NCI-H146 treated with DMSO at 0.1 percent for 48 hours (cell line): ENCODE results near the gene OR2A5.
"Not testable (repeated sequence)": the region's sequence is repeated elsewhere in the genome, so short reads cannot be mapped to it uniquely, and the experiment has no call there.

Experiments
- DNase-seq: peaks from one replicate; lab custom pipeline; 2025; ENCODE audit not compliant: unreplicated experiment; lab: John Stamatoyannopoulos, UW

OR2A5 gene, protein sequence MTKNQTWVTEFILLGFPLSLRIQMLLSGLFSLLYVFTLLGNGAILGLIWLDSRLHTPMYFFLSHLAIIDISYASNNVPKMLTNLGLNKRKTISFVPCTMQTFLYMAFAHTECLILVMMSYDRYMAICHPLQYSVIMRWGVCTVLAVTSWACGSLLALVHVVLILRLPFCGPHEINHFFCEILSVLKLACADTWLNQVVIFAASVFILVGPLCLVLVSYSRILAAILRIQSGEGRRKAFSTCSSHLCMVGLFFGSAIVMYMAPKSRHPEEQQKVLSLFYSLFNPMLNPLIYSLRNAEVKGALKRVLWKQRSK

DNA sequence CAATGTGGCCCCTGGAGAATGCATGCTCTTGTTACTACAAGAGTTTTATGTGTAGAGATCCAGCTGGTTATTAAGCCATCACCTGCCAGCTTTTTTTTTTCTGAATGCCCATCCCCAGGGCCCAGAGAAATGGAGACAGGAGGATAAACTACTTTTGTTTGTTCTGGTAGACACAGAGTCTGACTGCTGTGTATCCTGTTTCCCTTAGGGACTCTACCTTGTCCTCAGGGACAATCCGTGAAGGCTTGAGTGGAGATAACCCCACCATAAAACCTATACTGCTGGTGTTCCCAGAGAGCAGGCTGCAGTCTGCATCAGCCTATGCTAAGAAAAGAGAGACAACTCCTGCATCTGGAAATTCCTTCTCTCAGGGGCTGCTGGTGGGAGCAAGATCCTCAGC, at the start of gene OR2A5:
OR2A5 (plus strand) TSS at position 301 of the 400 bp plus-strand sequence. CDS start 1,454 bp downstream, outside the sequence.
- DNase-seq = no peak

DNA sequence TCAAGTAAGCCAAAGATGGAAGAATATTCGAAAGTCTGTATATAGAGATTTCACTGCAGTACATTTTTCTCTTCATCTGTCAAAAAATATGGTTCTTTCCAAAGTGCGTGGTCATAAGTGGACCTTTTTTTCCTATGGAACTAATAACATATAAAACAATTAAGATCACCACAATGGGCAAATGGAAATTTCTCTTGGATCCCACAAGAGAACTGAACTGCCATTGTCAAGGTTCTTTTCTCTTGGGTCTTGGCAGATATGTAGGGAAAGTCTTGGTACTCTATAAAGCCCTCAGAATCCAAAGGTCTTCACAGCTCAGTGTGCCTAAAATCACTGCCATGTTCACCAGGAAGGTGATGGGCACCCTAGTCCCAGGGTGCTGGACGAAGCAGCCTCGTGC, 48.7 kb upstream of the OR2A5 start, which contains the start of gene OR6B1:
OR6B1 (plus strand) TSS at position 301 of the 400 bp plus-strand sequence. CDS start 3,677 bp downstream, outside the sequence.
- DNase-seq = no peak

DNA sequence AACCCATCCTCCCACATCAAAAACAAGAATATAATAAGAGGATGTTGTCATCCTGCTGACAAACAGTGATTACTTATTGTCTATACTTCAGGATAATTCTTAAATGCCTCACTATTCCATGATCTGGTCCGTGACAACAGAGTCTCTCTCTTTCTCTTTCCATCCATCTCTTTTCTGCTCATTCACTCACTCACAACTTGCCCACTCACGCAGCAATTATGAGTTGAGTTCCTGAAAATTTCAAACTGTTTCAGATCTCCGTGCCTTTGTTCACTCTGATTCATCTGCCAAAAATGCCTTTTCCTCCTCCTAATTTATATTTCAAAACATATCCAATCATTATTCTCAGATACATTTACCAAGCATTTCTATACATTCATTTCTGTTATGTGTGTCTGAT, 47.2 kb upstream of the OR2A5 start:
- DNase-seq = no peak

DNA sequence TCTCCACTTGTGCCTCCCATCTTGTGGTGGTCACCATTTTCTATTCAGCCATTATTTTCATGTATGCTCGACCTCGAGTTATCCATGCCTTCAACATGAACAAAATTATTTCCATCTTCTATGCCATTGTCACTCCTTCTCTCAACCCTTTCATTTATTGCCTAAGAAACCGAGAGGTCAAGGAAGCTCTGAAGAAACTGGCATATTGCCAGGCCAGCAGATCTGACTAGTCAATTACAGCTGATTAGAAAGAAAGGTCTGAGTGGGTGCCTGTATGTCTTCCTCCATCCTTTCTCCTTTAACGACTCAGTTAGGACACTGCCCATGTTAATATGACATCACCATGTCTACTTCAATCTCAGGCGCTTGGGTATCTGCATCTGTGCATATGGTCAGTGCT, 44.0 kb upstream of the OR2A5 start:
- DNase-seq = no peak

DNA sequence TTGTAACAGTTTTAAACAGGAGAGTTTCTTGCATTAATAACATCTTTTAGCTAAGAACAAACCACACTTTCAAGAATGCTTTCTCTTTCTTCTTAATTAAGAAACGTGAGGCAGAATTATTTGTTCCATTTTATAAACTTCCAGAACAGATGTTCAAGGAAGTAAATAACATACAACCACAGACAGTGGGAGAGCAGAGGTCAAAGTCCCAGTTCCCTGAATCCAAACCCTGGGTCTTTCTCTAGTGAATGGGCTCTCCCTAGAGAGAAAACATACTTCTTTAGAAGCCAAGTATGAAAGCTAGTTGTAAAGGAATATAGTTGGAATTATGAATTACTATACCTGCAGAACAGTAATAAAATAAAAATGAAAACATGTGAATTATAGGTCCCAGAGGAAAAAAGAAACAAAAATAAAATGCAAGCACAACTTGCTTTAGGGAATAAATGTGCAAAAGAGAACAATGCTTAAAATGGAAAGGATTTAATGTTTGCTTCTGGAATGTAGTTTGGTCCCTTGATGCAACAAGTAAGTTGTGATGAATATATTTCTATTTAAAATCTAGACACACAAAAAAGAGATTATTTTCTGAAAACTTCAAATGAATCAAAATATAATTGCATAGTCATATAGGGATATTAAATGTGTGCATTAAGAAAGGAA, 42.6 kb upstream of the OR2A5 start:
- no peak for DNase-seq

DNA sequence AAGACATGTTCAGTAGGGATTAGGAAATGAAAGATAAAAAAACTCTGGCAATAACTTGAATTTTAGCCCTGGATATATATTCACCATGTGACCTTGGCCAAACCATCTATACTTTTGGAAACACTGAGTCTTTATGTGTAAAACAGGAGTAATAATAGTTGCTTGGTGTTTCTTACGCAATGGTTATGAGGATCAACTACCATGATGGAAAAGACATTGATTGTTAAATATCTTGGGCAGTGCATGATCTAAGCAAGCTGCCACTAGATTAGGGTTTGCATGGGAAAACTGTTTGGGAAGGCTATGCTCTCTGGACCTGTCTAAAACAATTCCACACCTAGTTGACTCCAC, 42.1 kb upstream of the OR2A5 start:
- DNase-seq = no peak

DNA sequence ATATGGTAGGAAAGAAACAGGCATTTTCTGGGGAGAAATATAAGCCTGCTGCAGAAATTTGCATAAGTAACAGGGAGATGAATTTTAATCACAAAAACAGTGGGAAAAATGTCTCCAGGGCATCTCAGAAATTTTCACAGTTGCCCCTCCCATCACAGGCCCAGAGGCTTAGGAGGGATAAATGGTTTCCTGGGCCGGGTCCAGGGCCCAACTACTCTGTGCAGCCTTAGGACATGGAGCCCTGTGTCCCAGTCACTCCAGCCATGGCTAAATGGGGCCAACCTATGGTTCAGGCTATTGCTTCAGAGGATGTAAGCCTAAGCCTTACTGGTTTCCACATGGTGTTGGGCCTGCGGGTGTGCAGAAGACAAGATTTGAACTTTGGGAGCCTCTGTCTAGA, 39.4 kb upstream of the OR2A5 start:
- DNase-seq = no peak

DNA sequence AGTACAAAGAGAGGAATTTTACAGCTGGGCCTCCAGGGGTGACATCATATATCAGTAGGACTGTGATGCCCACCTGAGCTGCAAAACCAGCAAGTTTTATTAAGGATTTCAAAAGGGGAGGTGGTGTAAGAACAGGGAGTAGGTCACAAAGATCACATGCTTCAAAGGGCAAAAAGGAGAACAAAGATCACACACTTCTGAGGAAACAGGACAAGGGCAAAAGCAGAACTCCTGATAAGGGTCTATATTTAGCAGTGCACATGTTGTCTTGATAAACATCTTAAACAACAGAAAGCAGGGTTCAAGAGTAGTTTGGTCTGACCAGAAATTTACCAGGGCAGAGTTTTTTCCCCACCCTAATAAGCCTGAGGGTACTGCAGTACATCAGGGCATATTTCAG, 38.7 kb upstream of the OR2A5 start:
- DNase-seq = not testable (repeated sequence)

DNA sequence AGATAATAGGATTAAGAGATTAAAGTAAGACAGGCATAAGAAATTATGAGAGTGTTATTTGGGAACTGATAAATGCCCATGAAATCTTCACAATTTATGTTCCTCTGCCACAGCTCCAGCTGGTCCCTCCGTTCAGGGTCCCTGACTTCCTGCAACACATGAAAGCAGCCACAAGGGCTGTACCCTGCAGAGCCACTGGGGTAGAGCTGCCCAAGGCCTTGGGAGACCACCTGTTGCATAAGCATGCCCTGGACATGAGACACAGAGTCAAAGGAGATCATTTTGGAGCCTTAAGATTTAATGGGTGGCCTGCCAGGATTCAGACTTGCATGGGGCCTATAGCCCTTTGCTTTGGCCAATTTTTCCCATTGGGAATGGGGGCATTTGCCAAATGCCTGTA, 37.9 kb upstream of the OR2A5 start:
- DNase-seq = not testable (repeated sequence)

DNA sequence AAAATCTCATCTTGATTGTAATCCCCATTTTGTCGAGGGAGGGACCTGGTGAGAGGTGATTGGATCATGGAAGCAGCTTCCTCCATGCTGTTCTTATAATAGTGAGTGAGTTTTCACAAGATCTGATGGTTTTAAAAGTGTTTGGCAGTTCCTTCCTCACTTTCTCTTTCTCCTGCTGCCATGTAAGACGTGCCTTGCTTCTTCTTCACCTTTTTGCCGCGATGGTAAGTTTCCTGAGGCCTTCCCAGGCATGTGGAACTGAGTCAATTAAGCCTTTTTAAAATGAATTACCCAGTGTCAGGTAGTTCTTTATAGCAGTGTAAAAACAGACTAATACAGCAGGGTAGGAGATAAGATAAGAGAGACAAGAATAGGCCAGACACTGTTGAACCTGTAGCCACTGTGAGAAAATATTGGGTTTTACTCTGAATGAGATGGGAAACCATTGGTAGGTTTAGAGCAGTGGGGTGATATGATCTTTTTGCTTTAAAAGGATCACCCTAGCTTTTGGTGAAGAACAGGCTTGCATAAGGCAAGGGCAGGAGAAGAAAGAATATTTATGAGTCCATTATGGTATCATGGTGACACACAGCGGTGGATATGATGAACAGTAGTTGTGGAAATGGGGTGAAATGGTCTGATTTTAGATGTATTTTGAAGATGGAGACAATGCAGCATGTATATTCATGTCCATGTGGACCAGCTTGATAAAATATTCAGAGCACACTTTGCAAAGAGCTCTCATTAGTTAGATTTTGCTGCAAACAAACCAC, 37.1 kb upstream of the OR2A5 start:
- no peak for DNase-seq

DNA sequence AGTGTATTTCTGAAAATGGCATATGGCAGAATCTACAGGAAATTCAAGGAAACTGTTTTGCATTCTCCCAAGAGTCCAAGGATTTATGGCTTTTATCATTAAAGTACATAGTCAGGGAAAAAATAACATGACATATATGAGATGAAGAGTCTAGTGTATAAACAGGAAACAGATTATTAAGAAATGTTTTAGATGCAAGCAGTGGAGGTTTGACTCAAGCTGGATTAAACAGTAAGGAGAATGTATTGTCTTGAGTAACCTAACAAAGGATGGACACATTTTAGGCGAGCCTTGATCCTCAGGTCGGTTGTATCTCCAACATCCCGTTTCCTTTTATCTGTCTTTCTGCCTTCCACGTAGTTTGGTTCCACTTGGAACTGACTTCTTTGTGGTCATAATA, 30.7 kb upstream of the OR2A5 start:
- DNase-seq = no peak

DNA sequence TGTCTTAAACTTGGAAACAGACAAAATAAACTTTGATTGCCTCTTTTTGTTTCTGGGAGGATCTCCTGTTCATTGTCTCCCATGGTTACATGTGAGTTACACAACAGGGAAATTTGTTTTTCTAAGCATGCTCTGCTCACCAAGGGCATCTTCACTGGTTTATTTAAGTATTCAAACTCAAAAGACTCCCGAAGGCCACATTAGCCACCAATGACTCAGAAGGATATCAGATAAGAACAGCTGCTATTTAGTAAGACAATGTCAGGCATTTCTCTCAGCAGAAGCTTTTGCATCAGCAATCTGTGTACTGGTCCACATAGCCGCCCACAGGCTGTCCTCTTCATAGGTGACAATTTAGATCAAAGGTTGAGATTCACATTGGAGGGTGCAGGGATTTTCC, 29.3 kb upstream of the OR2A5 start:
- DNase-seq = no peak

DNA sequence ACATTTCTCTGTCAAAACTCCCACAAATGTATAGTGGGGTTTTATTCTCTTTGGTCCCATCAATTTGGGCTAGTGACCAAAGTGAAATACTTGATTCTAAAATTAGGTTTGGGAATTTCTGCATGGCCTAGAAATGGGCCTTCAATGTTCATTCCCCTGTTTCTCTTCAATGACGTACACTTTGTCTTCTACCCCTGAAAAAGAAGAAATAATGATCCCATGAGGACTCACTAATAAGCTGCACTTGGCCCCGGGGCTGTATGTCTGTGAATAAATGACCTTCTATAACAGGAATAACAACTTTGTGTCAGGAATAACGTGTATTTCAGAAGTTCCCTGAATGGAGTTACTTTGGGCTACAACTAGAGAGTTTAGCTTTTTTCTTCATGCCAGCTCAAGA, 28.4 kb upstream of the OR2A5 start:
- DNase-seq = no peak

DNA sequence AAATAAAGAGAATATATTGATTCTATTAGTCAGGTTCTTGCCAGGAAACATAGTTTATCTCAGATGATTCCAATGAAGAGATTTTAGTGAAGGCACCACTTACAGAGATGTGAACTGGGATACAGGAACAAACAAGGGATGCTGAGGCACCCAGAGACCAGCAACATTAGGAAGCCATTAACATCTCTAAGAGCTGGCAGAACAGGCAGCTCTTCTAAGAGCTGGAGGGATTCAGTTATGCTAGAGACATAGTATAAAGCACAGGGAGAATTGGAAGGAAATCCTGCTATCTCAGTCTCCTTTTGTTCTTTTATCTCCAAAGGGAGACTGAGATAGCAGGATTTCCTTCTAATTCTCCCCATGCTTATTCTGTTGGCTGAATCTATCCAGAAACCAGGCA, 26.6 kb upstream of the OR2A5 start:
- no peak for DNase-seq

DNA sequence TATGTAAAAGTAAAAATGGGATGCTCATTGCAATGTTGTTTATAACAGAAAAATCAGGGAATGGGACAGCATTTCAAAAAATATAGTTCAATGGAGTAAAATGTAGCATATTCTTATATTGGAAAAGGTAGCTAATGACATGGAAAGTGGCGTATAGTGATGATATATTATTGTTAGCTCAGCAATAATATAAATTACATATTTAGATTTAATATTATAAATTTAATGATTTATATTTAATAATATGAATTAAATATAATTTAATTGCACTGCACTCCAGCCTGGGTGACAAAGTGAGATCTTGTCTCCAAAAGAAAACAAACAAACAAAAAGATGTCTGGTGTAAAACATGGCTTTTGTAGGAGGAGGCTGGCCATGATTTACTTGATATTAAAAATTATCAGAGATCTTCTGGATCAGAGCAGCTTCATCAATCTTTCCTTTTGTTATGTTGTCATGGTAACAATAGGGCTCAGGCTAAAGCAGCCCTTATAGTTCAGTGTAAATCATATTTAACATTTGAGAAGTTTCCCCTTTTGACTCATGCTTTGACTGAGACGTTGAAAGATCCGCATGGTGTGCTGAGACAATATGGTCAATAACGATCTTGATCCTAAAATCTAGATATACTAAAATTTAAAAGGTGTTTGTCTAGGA, 25.4 kb upstream of the OR2A5 start:
- no peak for DNase-seq

DNA sequence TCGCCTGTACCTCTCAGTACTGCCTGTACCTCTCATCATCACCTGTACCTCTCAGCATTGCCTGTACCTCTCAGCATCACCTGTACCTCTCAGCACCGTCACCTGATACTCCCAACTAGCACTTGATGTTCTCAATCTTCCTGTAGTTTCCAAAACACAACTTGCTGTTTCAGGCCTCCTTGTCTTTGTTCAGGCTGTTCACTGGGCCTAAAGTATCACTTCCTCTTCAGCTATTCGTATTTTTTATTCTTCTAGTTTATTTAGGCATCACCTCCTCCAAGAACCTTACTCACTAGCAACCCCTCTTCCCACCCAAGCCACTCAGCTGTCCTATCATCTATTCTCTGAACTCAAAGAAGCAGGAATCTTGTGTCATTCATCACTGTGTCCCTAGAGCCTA, 24.5 kb upstream of the OR2A5 start:
- DNase-seq = no peak

DNA sequence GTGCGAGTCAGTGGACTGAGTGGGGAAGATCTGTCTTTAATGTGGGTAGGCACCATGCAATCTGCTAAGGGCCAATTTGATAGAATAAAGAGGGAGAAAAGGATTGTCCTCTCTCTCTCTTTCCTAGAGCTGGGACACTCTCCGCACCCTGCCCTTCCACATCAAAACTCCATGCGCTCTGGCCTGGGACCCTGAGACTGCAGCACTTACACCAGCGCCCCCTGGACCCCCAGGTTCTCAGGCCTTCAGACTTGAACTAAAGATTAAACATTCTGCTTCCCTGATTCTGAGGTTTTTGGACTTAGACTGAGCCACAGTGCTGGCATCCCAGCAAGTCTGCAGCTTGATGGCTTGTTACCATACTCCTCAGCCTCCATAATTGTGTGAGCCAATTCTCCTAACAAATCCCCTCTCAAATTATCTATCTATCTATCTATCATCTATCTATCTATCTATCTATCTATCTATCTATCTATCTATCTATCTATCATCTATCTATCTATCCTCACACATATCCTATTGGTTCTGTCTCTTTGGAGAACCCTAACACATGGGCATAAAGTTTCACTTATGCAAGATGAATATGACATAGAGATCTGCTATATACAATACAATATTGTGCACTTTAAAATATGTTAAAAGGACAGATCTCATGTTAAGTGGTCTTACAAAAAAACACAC, 22.4 kb upstream of the OR2A5 start:
- no peak for DNase-seq

DNA sequence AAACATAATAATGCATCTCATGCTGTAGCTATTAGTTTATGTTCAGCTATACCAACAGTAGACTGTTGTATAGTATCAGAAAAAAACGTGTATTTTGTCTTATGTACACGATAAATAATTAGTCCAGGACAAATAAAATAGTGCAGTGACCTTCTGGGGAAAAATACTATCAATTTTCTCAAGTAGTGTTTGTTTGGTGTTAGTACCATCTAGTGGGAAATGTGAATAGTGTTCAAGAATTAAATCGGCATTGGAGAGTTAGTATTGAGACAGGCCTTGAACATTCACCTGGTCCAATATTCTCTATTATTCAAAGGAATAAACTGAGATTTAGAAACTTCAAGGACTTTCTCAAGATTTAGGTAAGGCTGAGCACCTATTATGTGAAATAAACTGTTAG, 21.7 kb upstream of the OR2A5 start:
- no peak for DNase-seq

DNA sequence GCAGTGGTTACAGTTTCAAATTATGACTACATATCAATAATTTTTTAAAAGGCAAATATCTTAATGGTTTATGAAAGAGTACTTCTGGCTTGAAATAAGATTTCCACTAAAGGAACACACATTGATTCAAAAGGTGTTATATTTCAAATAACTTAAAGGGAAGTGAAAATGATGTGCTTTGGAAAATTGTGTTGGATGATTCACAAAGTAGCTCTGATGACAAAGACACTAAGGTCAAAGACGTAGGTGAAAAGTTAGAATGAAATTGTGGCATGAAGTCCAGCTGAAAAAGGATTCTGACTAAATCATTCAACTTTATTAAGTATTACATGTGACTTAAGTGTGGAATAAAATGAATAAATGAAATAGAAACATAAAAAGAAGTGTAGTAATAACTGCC, 20.8 kb upstream of the OR2A5 start:
- DNase-seq = no peak

DNA sequence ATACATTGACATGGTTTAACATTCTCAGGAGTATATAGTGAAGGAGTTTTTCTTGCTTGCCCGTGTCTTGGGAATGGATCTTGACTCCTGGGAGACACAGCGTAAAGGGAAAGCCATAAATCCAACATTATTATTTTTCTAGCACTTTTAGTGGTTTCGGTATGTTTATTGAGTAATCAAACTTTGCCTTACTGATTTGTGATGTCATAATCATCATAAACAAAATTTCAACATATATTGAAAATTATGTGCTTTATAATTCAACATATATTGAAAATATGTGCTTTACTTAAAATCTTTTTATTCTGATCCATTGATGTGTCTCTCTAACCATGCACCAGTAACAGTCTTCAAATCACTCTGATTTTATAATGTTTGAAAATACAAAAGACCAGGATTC, 20.2 kb upstream of the OR2A5 start:
- DNase-seq = no peak

DNA sequence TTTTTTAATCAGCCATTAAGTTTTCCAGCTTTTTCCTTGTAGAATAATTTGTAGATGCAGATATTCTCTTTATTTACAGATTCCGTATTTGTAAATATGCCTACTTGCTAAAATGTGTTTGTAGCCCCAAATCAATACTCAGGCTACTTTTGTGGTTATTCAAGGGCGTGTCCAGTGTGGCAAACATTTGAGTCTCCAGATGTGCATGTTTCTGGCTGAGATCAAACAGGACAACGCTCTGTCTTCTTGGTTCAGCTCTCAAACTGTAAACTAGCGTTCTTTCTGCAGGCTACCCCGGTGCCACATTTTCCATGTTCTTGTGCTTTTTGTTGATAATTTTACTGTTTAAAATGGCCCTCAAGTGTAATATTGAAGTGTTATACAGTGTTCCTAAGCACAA, 16.2 kb upstream of the OR2A5 start:
- DNase-seq = no peak
